ENCODE results near the gene SAG.

Gene SAG

DNA sequence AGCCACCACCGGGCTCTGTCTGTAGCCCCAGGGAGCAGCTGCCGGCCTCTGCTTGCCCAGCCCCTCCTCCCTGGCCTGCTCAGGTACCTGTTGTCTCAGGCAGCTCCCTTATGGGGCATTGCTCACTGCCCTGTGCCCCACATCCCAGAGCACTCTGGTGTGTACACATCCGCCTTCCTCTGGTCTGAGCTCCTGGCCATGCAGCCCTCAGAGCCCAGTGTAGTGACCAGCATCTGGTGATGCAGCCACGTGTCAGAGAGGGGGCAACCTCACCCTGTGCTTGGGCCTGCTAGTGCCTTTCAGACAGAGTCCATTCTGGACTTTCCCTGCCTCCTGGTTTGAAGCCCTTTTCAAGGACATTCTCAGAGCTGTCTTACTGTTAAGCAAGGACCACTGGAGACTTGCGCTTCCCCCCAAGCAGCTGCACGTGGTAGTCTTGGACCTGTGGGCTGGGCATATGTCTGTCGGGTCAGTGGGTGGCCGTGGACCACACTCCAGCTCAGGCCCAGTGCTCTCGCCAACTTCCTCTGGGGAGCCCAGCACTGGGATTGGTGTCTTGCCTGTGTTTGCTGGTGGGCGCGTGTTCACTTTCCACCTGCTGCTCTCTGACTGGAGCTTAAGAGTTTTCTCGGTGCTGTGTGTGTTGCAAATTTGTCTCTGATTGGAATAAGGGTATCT is 77.3 kb downstream of the SAG start:
- Histone ChIP-seq H3K4me3 (replicated peaks; ENCODE audit: low read depth, low read length) (no peak overlapping the region), H3K36me3 (ENCODE audit: control insufficient read depth, insufficient read depth, low read length) (peaks cover 4% of the 10 kb centered on the region), H3K27me3 (replicated peaks; ENCODE audit: control insufficient read depth, insufficient read depth, low read length) (no peaks in the 10 kb centered on the region)
- DNase-seq (ENCODE audit: extremely low read depth, insufficient read length): no peak
- TF ChIP-seq, protein P1, sequence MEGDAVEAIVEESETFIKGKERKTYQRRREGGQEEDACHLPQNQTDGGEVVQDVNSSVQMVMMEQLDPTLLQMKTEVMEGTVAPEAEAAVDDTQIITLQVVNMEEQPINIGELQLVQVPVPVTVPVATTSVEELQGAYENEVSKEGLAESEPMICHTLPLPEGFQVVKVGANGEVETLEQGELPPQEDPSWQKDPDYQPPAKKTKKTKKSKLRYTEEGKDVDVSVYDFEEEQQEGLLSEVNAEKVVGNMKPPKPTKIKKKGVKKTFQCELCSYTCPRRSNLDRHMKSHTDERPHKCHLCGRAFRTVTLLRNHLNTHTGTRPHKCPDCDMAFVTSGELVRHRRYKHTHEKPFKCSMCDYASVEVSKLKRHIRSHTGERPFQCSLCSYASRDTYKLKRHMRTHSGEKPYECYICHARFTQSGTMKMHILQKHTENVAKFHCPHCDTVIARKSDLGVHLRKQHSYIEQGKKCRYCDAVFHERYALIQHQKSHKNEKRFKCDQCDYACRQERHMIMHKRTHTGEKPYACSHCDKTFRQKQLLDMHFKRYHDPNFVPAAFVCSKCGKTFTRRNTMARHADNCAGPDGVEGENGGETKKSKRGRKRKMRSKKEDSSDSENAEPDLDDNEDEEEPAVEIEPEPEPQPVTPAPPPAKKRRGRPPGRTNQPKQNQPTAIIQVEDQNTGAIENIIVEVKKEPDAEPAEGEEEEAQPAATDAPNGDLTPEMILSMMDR (IDR thresholded peaks at IDR 0.05; ENCODE audit: insufficient read depth, low read length, poor library complexity, severe bottlenecking): no peak

DNA sequence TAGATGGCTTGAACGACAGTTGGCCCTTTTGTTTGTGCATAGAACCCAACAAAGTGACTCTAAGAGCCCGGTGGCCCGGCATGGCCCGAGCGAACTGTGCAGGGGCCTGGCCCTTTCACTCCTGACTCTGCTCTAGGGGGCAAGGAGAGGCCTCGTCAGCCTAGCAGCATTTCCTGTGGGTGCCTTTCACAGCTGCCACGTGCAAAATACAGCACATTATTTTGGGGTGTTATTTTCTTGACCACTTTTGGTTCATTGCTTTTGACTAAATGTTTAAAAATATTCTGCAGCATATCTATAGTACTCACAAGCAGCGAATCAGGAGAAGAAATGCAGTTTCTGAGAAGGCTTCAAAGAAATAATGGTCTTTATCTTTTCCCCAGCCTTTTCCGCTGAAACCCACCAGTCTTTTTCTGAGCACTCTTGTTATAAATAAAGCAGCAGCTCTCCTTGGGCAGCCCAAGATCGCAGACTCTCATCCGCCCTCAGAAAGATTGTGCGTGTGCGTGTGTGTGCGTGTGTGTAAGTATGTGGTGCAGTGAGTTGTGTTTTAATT is 78.0 kb downstream of the SAG start:
- peak; percentile 64 for DNase-seq (ENCODE audit: extremely low read depth, insufficient read length)
- H3K4me3 ChIP-seq (replicated peaks; ENCODE audit: low read depth, low read length): peak overlapping the region; percentile 32

DNA sequence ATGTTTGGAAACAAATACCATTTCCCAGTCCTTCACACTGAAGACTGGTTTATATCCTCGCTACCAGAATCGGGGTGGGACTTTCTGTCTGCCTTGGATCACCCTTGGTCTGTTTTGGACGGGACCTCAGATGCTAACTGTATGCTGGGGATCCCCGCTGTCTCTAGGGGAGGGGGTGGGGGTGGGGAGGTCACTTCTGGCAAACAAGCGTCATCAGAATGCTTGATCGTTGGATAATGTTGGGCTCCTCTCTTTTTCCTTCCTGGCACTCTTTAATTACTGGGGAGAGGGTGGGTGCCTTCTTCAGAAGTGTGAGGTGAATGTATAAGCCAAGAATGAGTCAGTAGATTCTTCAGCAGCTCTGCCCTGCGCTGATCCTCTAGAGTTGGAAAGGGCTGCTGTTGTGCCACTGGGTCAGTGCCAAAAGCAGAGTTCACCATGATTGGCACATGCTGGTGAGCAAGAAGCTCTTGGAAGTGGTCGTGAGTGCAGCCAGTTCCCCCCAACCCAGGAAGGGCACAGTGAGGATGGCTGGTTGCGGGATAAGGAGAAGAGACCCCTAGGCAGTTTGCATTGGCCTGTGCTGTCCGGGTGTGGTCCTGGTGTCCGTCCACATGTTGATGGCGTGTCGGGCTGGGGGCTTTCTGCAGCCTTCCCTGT is 78.9 kb downstream of the SAG start:
- Histone ChIP-seq H3K36me3 (ENCODE audit: control insufficient read depth, insufficient read depth, low read length) (peaks cover 6% of the 10 kb centered on the region), H3K4me3 (replicated peaks; ENCODE audit: low read depth, low read length) (peak overlapping the region; percentile 32), H3K27me3 (replicated peaks; ENCODE audit: control insufficient read depth, insufficient read depth, low read length) (no peaks in the 10 kb centered on the region)
- TF ChIP-seq, protein P1 (IDR thresholded peaks at IDR 0.05; ENCODE audit: insufficient read depth, low read length, poor library complexity, severe bottlenecking): no peak
- DNase-seq (ENCODE audit: extremely low read depth, insufficient read length): no peak

More for the DNA sequence above, 78.0 kb downstream of the SAG start:
- TF ChIP-seq, protein P1 (IDR thresholded peaks at IDR 0.05; ENCODE audit: insufficient read depth, low read length, poor library complexity, severe bottlenecking): no peak
- Histone ChIP-seq H3K36me3 (ENCODE audit: control insufficient read depth, insufficient read depth, low read length) (peaks cover 6% of the 10 kb centered on the region), H3K27me3 (replicated peaks; ENCODE audit: control insufficient read depth, insufficient read depth, low read length) (no peaks in the 10 kb centered on the region)

DNA sequence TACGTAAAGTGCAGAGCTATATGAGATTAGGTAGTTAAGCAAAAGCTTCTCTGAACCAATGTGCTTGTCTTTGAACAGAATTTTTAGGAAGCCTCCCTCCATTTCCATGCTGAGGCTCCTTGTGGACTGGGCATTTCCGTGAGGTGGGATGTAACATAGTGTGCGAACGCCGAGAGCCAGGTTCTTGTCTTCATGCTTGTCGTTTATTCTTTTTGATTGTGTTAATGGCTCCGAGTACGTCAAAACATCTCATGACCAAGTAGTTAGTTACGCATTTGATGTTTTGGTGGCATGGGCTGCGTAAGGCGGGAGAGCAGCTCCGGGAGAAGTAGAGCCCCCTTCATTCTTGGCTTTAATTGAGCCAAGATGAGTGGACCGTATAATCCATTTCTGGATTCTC is 79.6 kb downstream of the SAG start:
- DNase-seq (ENCODE audit: extremely low read depth, insufficient read length): no peak
- TF ChIP-seq, protein P1 (IDR thresholded peaks at IDR 0.05; ENCODE audit: insufficient read depth, low read length, poor library complexity, severe bottlenecking): no peak
- H3K27me3 ChIP-seq (replicated peaks; ENCODE audit: control insufficient read depth, insufficient read depth, low read length): no peaks in the 10 kb centered on the region
- no peak overlapping the region for H3K4me3 ChIP-seq (replicated peaks; ENCODE audit: low read depth, low read length)
- peaks cover 6% of the 10 kb centered on the region for H3K36me3 ChIP-seq (ENCODE audit: control insufficient read depth, insufficient read depth, low read length)

DNA sequence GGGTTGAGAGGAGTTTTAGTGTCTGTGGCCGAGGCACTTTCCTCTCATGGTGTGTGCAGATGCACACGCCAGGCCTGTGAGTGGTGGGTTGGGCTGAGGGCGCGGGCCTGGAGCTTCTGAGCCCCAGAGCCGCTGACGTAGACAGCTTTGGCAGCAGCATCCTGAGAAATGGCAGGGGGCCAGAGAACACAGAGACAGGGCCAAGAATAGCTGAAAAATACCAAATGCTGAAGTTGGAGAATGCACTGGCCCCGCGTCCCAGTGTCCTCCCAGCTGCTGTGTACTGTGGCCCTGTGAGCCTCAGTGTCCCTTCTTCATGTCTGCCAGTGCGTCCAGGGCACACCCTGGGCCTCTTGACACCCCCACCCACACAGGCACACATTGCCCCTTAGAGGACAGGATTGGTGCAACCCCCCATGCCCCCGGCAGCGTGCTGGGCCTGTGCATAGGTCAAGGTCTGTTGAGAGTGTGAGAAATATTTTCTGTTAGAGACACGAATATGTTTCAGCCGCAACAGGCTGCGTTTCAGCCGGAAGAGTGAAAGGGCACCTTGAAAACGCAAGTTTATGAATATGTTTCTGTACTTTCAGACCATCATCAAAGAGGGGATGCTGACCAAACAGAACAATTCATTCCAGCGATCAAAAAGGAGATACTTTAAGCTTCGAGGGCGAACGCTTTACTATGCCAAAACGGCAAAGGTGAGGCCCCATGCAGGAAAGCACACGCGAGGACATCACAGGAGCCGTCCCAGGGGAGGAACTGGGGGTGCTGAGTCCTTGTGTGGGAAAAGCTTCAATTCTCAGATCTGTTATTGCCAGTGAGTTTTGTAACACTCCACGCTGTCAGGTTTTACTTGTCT is 80.3 kb downstream of the SAG start:
- TF ChIP-seq, protein P1 (IDR thresholded peaks at IDR 0.05; ENCODE audit: insufficient read depth, low read length, poor library complexity, severe bottlenecking): no peak
- DNase-seq (ENCODE audit: extremely low read depth, insufficient read length): no peak
- no peak overlapping the region for H3K4me3 ChIP-seq (replicated peaks; ENCODE audit: low read depth, low read length)
- H3K36me3 ChIP-seq (ENCODE audit: control insufficient read depth, insufficient read depth, low read length): peaks cover 6% of the 10 kb centered on the region
- no peaks in the 10 kb centered on the region for H3K27me3 ChIP-seq (replicated peaks; ENCODE audit: control insufficient read depth, insufficient read depth, low read length)

Data from GM06990 (cell line).